CD14-positive monocyte (primary cell): ENCODE data around the gene PITPNM1. TPM values are rescaled to one million over a fixed set of nuclear protein-coding genes. Genes with fewer than 3 reads are reported as not detected.

Source experiments
- DNase-seq, 3 donors: peaks; one replicate each; pipeline ENCODE4 v3.0.0-alpha.2; 2011 to 2022
- H2AFZ ChIP-seq: 2 replicates; pipeline ENCODE4 v1.6.0; 2012; ENCODE audit warnings: mild to moderate bottlenecking, low read depth, low read length, inconsistent platforms; ENCODE audit not compliant: insufficient read depth, poor library complexity, severe bottlenecking
- H3K27ac ChIP-seq, 2 donors: 1 replicate in 1 of 2; 2 replicates in 1 of 2; pipeline ENCODE4 v1.5.1; 2012 to 2013; ENCODE audit warnings: low read length in 2 of 2, control low read depth in 1 of 2, inconsistent platforms in 1 of 2, low read depth in 1 of 2, mild to moderate bottlenecking in 1 of 2
- H3K27me3 ChIP-seq, 2 donors: one replicate each; pipeline versions ENCODE4 v1.6.0 to v1.6.1; 2011 to 2013; ENCODE audit warnings: low read length in 2 of 2; ENCODE audit not compliant: control insufficient read depth in 2 of 2, insufficient read depth in 2 of 2
- H3K36me3 ChIP-seq, 2 donors: replicated peaks in 1 of 2; 1 replicate in 1 of 2; 2 replicates in 1 of 2; pipeline versions ENCODE4 v1.5.1 to v1.6.1; 2012 to 2013; ENCODE audit warnings: low read length in 2 of 2, control low read depth in 1 of 2, inconsistent platforms in 1 of 2, mild to moderate bottlenecking in 1 of 2; ENCODE audit not compliant: insufficient read depth in 2 of 2, control insufficient read depth in 1 of 2
- H3K4me1 ChIP-seq, 2 donors: 1 replicate in 1 of 2; 2 replicates in 1 of 2; pipeline versions ENCODE4 v1.5.1 to v1.6.1; 2012 to 2013; ENCODE audit warnings: low read length in 2 of 2, control low read depth in 1 of 2, inconsistent platforms in 1 of 2, mild to moderate bottlenecking in 1 of 2, moderate library complexity in 1 of 2; ENCODE audit not compliant: insufficient read depth in 2 of 2, control insufficient read depth in 1 of 2
- H3K4me2 ChIP-seq: replicated peaks from 2 replicates; pipeline ENCODE3; 2012; ENCODE audit warnings: low read length, moderate library complexity, mild to moderate bottlenecking; ENCODE audit not compliant: poor library complexity, severe bottlenecking; ENCODE audit errors: extremely low read depth
- H3K4me3 ChIP-seq, 3 experiments: fragments of 200-600 bp in 1 of 3; sonication (generic) in 1 of 3; replicated peaks in 1 of 3; 1 replicate in 2 of 3; 2 replicates in 1 of 3; pipeline ENCODE4 v1.5.1; 2011 to 2013; ENCODE audit warnings: low read length in 3 of 3, mild to moderate bottlenecking in 3 of 3, control low read depth in 2 of 3, low read depth in 2 of 3, inconsistent platforms in 1 of 3, moderate library complexity in 1 of 3
- H3K79me2 ChIP-seq: 2 replicates; pipeline ENCODE4 v1.6.0; 2012; ENCODE audit warnings: mild to moderate bottlenecking, control low read depth, inconsistent platforms, low read length, moderate library complexity; ENCODE audit not compliant: insufficient read depth
- H3K9ac ChIP-seq: 2 replicates; pipeline ENCODE4 v1.6.0; 2017; ENCODE audit warnings: low read length, mild to moderate bottlenecking; ENCODE audit not compliant: insufficient read depth, poor library complexity, severe bottlenecking
- H3K9me3 ChIP-seq, 2 donors: replicated peaks in 1 of 2; 1 replicate in 1 of 2; 2 replicates in 1 of 2; pipeline versions ENCODE4 v1.5.1 to v1.6.1; 2012 to 2013; ENCODE audit warnings: low read length in 2 of 2, control low read depth in 1 of 2; ENCODE audit not compliant: control insufficient read depth in 1 of 2, insufficient read depth in 1 of 2
- H4K20me1 ChIP-seq: 2 replicates; pipeline ENCODE4 v1.6.0; 2012; ENCODE audit warnings: mild to moderate bottlenecking, low read length, control low read depth, moderate library complexity; ENCODE audit not compliant: insufficient read depth
- H3K27ac Mint-ChIP-seq, 7 donors: one replicate each; pipeline ENCODE4 v1.8.0; 2020; ENCODE audit warnings: mild to moderate bottlenecking in 7 of 7, mixed read lengths in 7 of 7, moderate library complexity in 6 of 7, inconsistent platforms in 2 of 7
- H3K27me3 Mint-ChIP-seq, 3 donors: one replicate each; pipeline ENCODE4 v1.8.0; 2021 to 2022; ENCODE audit warnings: low read depth in 3 of 3, mild to moderate bottlenecking in 3 of 3, mixed read lengths in 3 of 3, moderate library complexity in 3 of 3, inconsistent platforms in 1 of 3
- H3K36me3 Mint-ChIP-seq, 2 donors: one replicate each; pipeline ENCODE4 v1.8.0; 2020; ENCODE audit warnings: mixed read lengths in 2 of 2, inconsistent platforms in 1 of 2, mild to moderate bottlenecking in 1 of 2
- H3K4me1 Mint-ChIP-seq: one replicate; pipeline ENCODE4 v1.8.0; 2020; ENCODE audit warnings: mild to moderate bottlenecking, mixed read lengths
- H3K4me3 Mint-ChIP-seq, 2 donors: one replicate each; pipeline ENCODE4 v1.8.0; 2020; ENCODE audit warnings: mild to moderate bottlenecking in 2 of 2, mixed read lengths in 2 of 2, moderate library complexity in 1 of 2
- H3K9me3 Mint-ChIP-seq, 7 donors: one replicate each; pipeline ENCODE4 v1.8.0; 2020 to 2022; ENCODE audit warnings: mixed read lengths in 7 of 7, mild to moderate bottlenecking in 6 of 7, moderate library complexity in 6 of 7, inconsistent platforms in 2 of 7
- WGBS: methylation state at CpG from one replicate; pipeline ENCODE4 v1.1.5; 2013; ENCODE audit warnings: missing lambda C conversion rate; ENCODE audit not compliant: insufficient coverage; 5-methylcytosine and 5-hydroxymethylcytosine counted together
- intact Hi-C, 2 donors: fragments of 100-400 bp; cut with micrococcal nuclease; formaldehyde crosslinking; loops; one replicate each; pipeline versions ENCODE4 v1.15.0 to v1.15.1; 2023
- polyA plus RNA-seq, 3 donors: library from polyadenylated mRNA; depleted of rRNA in 1 of 3; unstranded in 2 of 3; stranded (reverse) in 1 of 3; fragments of 300-500 nt in 2 of 3; fragments of >200 nt in 1 of 3; fragmentation: Illumina TruSeq in 2 of 3; gene quantifications; 1 replicate in 2 of 3; 2 replicates in 1 of 3; pipeline ENCODE4 v1.2.3, GENCODE V29; 2012 to 2021
- TF ChIP-seq, protein P1 (sequence below): fragments of 200-600 bp; IDR thresholded peaks from one replicate; pipeline ENCODE4 v1.8.0; 2022; ENCODE audit warnings: antibody characterized with exemption, mild to moderate bottlenecking

The PITPNM1 gene
- polyA plus RNA-seq, 3 donors, result 11.7 to 122 (median 22.2) TPM

DNA sequence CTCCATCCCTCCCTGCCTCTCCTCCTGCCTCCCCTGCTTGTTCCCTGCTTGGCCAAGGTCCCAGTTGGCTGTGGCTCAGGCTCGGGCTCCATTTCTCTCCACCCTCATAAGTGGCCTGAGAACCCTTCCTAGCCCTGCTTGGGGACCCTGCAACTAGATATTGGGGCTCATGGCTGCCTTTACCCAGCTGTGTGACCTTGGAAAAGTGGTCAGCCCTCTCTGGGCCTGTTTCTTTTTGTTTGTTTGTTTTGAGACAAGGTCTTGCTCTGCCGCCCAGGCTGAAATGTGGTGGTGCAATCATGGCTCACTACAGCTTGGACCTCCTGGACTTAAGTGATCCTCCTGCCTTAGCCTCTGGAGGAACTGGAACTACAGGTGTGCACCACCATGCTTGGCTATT is 38.4 kb upstream of the PITPNM1 start:
- Histone ChIP-seq H3K36me3 (no peaks in the 10 kb centered on the region), H4K20me1 (no peaks in the 10 kb centered on the region), H3K4me3 (no peak overlapping the region), H3K9me3 (no peaks in the 10 kb centered on the region), H3K9ac (no peak overlapping the region), H3K4me2 (no peak overlapping the region), H3K4me1 (no peaks in the 10 kb centered on the region), H3K79me2 (no peaks in the 10 kb centered on the region), H3K27me3 (no peaks in the 10 kb centered on the region), H3K27ac (no peak overlapping the region), H2AFZ (no peak overlapping the region)
- no peak for DNase-seq
- 83% methylated on average over 2 of the region's 2 CpGs for WGBS
- TF ChIP-seq, protein P1, sequence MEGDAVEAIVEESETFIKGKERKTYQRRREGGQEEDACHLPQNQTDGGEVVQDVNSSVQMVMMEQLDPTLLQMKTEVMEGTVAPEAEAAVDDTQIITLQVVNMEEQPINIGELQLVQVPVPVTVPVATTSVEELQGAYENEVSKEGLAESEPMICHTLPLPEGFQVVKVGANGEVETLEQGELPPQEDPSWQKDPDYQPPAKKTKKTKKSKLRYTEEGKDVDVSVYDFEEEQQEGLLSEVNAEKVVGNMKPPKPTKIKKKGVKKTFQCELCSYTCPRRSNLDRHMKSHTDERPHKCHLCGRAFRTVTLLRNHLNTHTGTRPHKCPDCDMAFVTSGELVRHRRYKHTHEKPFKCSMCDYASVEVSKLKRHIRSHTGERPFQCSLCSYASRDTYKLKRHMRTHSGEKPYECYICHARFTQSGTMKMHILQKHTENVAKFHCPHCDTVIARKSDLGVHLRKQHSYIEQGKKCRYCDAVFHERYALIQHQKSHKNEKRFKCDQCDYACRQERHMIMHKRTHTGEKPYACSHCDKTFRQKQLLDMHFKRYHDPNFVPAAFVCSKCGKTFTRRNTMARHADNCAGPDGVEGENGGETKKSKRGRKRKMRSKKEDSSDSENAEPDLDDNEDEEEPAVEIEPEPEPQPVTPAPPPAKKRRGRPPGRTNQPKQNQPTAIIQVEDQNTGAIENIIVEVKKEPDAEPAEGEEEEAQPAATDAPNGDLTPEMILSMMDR, result no peak
- no peaks in the 10 kb centered on the region for H3K4me1 Mint-ChIP-seq
- peaks cover 6 to 10% (median 6%) of the 10 kb centered on the region in 3 donors for H3K27me3 Mint-ChIP-seq
- H3K9me3 Mint-ChIP-seq, result no peaks in the 10 kb centered on the region
- no peak overlapping the region for H3K27ac Mint-ChIP-seq
- intact Hi-C loops, result loop anchor here in 1 of 2 donors (10.0 kb wide), 1 partner anchor 141 kb away; no protein-coding TSS in a partner anchor
- no peaks in the 10 kb centered on the region for H3K36me3 Mint-ChIP-seq
- no peak overlapping the region for H3K4me3 Mint-ChIP-seq

DNA sequence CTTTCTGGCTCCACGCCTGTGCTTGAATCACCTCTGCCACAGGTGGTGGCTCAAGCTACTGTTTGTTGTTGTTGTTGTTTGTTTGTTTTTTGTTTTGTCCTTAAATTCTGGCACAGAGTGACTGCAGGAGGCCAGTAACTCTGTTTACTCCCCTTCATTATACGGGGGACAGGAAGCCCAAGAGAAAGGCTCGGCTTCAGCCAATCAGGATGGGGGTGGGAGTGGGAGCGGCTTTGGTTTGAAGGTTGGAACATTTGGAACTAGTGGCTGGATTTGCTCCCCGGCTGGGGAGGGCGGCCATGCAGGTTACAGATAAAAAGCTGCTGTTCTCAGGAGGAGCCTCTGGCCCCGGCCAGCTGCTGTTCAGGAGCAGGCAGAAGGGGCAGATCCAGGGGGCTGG is 37.8 kb upstream of the PITPNM1 start:
- no peaks in the 10 kb centered on the region for H3K27me3 ChIP-seq
- no peak overlapping the region for H3K27ac Mint-ChIP-seq
- intact Hi-C loops, result loop anchor here in 1 of 2 donors (10.0 kb wide), 1 partner anchor 142 kb away; no protein-coding TSS in a partner anchor
- no peak for DNase-seq
- H3K4me3 Mint-ChIP-seq, result no peak overlapping the region
- peaks cover 6 to 10% (median 9%) of the 10 kb centered on the region in 3 donors for H3K27me3 Mint-ChIP-seq
- no peak overlapping the region for H3K9ac ChIP-seq
- H3K4me2 ChIP-seq, result no peak overlapping the region
- H2AFZ ChIP-seq, result no peak overlapping the region
- no peaks in the 10 kb centered on the region for H3K9me3 Mint-ChIP-seq
- H3K27ac ChIP-seq, result no peak overlapping the region
- no peaks in the 10 kb centered on the region for H3K79me2 ChIP-seq
- H3K4me1 Mint-ChIP-seq, result no peaks in the 10 kb centered on the region
- H3K9me3 ChIP-seq, result no peaks in the 10 kb centered on the region
- H3K36me3 Mint-ChIP-seq, result no peaks in the 10 kb centered on the region
- WGBS, result 86% methylated on average over 4 of the region's 7 CpGs
- no peak overlapping the region for H3K4me3 ChIP-seq
- no peaks in the 10 kb centered on the region for H4K20me1 ChIP-seq
- H3K36me3 ChIP-seq, result no peaks in the 10 kb centered on the region
- no peaks in the 10 kb centered on the region for H3K4me1 ChIP-seq
- TF ChIP-seq, protein P1, result no peak
